HG03575 (cell line): Measurements from ENCODE around the gene ZMYM2.
"Not testable (repeated sequence)": the region's sequence is repeated elsewhere in the genome, so short reads cannot be mapped to it uniquely, and the experiment has no call there.

Experiments
- ATAC-seq: cut with Tn5 transposase; IDR thresholded peaks from one replicate; pipeline ENCODE4 v1.9.1; 2021; ENCODE audit not compliant: unreplicated experiment, insufficient number of reproducible peaks, low FRiP score; ENCODE audit errors: extremely low read depth

Gene ZMYM2

DNA sequence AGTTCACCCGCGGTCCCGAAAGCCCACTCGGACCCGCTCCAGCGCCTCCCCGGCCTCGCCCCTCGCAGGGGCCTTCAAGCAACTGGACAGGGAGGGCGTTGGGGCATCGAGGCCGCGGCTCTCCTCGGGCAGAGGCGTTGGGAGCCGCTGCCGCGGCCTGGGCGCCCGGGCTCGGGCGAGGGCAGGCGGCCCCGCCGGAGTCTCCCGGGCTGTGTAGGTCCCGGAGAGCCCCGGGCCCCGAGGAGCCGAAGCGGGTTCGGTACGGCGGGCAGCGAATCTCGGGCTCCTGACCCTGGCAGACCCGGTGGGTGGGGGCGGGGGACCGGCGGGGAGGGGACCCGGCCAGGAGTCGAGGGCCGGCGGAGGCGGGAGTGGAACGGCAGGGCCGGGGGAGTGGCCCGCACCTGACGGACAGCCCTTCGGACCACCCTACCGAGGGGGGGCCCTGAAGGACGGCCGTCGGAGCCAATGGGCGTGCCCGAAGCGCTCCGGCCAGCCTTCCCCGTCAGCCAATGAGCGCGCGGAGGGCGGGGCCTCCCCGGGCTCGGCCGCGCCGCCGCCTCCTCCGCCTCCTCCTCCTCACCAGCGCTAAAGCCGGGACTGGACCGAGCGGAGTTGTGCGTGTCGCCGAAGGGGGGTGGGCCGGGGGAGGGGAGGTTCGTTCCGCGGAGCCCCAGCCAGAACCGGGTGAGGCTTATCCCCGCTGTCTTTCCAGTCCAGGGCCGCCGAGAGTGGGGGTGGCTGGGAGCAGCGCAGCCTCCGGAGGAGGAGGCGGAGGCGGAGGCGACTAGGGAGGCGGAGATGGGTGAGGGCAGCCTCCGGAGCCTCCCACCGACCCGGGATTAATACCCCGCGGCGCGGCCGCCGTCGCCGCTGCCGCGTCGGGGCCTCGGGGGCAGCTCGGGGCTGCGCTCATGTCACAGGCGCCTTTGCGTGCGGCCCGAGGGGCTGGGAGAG is at the start of gene ZMYM2:
Gene ZMYM2 (plus strand): TSS at position 573 of the 957 bp plus-strand sequence. CDS start 34,346 bp downstream, outside the sequence.
- ATAC-seq: peak; percentile 24

DNA sequence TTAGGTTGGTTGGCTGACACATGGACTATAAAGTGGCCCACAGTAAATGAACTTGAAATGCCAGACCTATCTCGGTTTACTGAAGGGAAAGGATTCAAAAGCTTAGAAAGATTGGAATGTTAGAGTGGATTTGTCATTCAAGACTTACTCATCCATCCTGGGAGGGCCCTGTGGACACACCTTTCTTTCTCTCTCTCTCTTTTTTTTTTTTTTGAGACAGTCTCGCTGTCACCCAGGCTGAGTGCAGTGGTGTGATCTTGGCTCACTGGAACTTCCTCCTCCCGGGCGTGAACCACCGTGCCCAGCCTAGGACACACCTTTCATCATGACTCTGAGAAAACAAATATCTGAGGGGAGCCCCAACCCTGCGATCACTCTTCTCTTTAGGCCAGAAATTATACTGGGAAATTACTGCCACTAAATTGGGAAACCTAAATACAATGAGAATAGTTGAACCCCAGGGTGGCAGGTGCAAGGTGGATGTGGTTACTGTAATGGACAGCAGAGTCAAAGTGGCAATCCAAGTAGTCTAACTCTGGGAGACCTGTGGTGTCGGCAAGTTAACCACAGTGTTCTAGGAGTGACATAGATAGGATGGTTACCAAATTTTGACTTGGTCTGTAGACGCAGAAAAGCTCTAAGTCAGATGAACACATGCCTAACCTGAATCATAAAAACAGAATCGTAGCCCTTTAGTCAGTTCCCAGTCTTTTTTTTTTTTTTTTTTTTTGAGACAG is 48.0 kb upstream of the ZMYM2 start:
- ATAC-seq: no peak

DNA sequence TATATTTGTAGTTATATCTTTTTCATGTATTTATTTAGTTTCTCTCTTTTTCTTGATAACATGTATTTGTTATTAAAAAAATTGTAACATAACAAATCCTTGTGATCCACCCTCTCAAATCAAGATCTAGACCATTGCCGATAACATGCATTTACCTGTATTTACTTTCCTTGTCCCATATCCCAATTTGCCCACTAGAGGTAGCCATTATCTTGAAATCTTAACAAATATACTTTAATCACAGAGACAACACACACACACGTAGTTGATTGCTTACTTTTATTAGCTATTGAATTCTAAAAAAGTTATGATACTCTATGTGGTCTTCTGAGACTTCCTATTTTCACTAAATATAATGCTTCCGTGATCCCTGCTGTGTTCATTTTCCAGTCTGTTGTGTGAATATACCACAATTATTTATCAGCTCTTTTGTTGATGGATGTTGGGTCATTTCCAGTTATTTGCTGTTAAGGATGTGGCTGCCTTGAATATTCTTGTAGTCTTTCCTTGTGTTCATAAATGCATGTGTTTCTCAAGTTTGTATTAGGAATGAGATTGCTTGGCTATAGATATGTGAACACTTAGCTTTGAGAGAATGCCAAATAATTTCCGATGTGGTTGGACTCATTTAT is 31.3 kb upstream of the ZMYM2 start:
- ATAC-seq: no peak

DNA sequence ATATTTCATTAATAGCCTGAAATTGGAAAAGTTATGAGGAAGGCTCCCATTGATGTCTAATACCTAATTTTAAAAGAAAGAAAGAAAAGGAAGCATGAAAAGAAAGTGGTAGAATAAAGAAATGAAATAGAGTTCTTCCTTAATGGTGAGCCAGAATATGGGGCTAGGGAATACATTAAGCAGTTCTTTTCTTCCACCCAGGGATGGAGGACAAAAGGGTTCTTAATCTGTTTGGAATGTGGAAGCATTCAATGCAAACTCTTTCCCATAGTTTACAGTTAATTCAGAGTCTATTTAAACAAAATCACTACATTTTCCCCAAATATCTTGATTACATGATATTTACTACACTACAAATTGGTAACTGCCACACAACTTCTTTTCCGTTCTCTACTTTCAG is 18.4 kb upstream of the ZMYM2 start:
- no peak for ATAC-seq

- ATAC-seq: no peak
These were observed 8.2 kb upstream of the ZMYM2 start for GRCh38 chr13:19950374-19950773.

DNA sequence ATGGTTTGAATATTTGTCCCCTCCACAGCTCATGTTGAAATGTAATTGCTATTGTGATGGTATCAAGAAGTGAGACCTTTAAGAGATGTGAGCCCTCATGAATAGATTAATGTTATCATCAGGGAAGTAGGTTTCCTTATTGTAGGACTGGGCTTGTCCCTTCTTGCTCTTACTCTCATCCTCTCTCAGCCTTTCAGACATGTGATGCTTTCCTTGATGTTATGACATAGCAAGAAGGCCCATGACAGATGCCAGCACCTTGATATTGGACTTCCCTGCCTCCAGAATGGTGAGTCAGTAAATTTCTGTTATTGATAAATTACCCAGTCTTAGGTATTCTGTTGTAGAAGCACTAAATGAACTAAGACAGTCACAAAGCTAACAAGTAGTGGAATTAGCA is 5.7 kb upstream of the ZMYM2 start:
- ATAC-seq: no peak

DNA sequence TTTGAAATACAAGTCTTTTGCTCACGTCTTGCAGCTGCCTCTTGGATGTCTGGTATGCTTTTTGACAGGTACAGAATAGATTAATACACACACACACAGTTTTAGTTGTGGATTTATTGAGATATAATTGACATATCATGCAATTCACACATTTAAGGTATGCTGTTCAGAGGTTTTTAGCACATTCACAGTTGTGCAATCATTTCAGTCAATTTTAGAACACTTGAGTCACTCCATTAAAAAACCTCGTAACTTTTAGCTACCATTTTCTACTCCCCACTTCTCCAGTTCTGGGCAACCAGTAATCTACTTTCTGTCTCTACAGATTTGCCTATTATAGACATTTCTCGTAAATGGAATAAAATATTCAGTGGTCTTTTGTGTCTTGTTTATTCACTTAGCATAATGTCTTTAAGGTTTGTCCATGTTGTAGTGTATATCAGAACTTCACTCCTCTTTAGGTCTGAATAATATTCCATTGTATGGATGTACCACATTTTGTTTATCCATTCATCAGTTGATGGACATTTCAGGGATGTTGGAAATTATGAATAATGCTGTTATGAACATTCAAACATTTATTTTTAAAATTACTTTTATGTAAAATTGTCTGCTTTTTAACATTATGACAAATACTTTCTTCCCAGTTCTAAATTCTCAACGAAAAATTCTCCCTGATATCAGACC is 2.5 kb upstream of the ZMYM2 start:
- ATAC-seq: no peak

DNA sequence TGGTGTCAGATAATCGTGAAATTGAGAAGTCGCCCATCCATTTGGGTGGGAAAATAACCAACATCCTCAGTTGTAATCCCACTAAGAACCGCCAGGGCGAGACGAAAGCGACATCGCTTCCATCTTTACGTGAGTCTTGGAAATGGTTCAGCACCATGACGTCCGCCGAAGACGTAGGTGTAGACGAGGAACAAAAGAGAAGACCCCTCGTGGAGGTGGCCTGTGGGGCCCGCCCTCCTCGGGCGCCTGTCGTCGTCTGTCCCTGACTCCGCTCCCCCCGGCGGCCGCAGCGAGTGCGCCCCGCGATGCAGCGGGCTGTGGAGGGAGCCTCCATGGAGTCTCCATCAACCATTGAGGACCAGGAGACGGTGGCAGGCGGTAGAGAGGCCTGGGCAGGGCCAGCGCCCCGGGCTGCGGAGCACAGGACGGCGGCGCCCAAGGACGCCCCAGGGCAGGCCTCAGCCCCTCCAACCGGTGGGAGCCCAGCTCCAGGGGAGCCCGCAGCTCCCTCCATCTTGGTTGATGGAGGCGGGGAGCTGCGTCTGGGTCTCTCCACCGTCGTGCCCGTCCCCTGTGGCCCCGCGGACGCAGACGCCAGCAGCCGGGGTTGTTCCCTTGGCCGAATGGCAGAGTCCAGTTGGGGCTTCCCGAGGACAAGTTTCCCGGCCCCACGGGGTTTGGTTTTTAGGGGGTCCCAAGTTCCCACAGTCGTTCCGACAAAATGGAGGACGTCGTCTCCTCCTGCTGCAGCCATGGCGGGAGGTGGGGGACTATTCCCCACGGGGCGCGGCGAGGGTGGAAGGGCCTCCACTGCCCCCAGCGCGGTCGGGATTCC is 990 bp upstream of the ZMYM2 start:
- peak; percentile 20 for ATAC-seq

GRCh38 chr13:19959141-19959830 is 759 bp downstream of the ZMYM2 start:
- ATAC-seq: no peak

- peak; percentile 34 for ATAC-seq
These were observed 1.5 kb downstream of the ZMYM2 start for GRCh38 chr13:19959831-19960652.

DNA sequence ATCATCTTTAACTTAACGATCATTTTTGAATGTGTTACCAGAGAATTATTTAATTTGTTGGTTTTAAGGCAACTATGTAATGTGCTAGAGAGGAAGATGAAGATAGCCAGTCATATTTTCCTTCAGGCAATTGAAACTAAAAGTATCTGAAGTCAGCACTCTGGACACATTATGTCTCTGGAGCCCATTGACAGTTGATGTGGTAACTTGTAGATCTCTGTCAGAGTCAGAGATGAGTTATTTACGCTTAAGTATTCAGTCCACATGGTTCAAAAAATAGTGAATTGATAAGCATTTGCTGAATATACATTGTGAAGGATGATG is 2.1 kb downstream of the ZMYM2 start:
- no peak for ATAC-seq

GRCh38 chr13:19961489-19961888 is 3.0 kb downstream of the ZMYM2 start:
- no peak for ATAC-seq

DNA sequence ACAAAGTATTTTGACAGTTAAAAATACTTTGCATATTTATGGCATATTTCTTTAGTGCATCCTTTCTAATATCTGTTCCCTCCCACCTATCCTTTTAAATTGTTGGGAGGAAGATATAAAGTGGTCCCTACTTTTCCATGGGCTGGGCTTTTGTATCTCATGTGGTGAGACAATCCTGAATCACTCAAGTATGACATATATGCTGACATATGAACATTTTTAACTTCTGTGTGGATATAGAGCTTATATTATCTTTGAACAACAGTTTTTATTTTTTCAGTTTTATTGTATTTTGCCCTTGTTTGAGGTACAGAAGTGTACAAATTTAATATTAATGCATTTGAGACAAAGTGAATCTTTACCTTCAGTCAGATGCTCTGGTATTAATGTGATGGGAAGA is 3.4 kb downstream of the ZMYM2 start:
- no peak for ATAC-seq

- no peak for ATAC-seq
These were observed 4.4 kb downstream of the ZMYM2 start for GRCh38 chr13:19962894-19963293.

DNA sequence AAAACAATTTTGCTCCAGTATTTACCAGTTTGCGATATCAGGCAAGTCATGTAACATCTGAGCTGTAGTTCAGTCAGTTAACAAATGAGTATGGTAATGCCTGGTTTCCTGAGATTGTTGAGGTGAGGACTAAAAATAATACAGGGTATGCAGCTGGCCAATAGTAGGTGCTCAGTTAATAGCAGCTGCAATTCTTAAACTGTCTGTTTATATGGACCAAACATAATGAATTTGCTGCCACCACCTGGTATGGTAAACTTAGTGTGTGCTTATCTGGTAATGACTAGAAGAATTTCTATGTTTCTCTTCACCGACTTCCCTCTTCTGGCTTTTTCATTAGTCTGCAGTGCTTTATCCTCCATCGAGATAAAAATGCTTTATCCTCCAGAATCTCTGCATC is 9.1 kb downstream of the ZMYM2 start:
- ATAC-seq: no peak

DNA sequence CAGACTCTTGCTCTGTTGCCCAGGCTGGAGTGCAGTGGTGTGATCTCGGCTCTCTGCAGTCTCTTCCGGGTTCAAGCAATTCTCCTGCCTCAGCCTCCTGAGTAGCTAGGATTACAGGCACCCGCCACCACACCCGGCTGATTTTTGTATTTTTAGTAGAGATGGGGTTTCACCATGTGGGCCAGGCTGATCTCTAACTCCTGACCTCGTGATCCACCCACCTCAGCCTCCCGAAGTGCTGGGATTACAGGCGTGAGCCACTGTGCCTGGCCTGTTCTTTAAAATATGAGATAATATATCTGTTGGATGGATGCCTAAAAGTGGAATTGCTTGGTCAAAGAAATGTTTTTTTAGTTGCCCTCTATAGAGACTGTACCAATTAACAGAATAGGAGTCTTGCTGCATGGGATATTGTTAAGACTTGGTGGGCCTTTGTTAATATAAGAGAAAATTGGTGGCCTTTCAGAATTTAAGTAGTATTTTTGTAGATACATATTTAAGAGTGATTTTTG is 16.0 kb downstream of the ZMYM2 start:
- not testable (repeated sequence) for ATAC-seq
